ENCODE results near the gene ZNF521.

GRCh38 chr18:25274926-25275325 is 77.0 kb downstream of the ZNF521 start:
- no peak for TF ChIP-seq CTCF (IDR thresholded peaks at IDR 0.05)
- TF ChIP-seq POLR2A (IDR thresholded peaks at IDR 0.05) = no peak
- TF ChIP-seq POLR2AphosphoS5 (IDR thresholded peaks at IDR 0.05) = no peak
- TF ChIP-seq EP300 (IDR thresholded peaks at IDR 0.05) = no peak

Measured in upper lobe of left lung (tissue), 4 donors.